ENCODE results near the gene IL6ST.

GRCh38 chr5:55997742-55998351 lies 3.1 kb upstream of the IL6ST start:
- TF ChIP-seq, protein P1, sequence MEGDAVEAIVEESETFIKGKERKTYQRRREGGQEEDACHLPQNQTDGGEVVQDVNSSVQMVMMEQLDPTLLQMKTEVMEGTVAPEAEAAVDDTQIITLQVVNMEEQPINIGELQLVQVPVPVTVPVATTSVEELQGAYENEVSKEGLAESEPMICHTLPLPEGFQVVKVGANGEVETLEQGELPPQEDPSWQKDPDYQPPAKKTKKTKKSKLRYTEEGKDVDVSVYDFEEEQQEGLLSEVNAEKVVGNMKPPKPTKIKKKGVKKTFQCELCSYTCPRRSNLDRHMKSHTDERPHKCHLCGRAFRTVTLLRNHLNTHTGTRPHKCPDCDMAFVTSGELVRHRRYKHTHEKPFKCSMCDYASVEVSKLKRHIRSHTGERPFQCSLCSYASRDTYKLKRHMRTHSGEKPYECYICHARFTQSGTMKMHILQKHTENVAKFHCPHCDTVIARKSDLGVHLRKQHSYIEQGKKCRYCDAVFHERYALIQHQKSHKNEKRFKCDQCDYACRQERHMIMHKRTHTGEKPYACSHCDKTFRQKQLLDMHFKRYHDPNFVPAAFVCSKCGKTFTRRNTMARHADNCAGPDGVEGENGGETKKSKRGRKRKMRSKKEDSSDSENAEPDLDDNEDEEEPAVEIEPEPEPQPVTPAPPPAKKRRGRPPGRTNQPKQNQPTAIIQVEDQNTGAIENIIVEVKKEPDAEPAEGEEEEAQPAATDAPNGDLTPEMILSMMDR (conservative IDR thresholded peaks at IDR 0.05), result no peak
- no peak for TF ChIP-seq EZH2 (IDR thresholded peaks at IDR 0.05; ENCODE audit: low read depth)

All from PC-9 (cell line).